Ovary (tissue), 3 donors: Measurements from ENCODE around the gene CTNNA1.

Experiments
- EP300 ChIP-seq: sonication (generic); formaldehyde crosslinking; IDR thresholded peaks from one replicate; pipeline ENCODE4 v1.6.1; 2017; ENCODE audit warnings: antibody characterized with exemption
- TF ChIP-seq, protein P1 (sequence below), 3 donors: fragments of 450-650 bp in 2 of 3; fragments of 200-600 bp in 1 of 3; IDR thresholded peaks; one replicate each; pipeline versions ENCODE4 v1.5.1 to v1.8.0; 2016 to 2022; ENCODE audit warnings: antibody characterized with exemption in 3 of 3, mild to moderate bottlenecking in 1 of 3
- donor health status: DM: no; HTN: no; CAD: no.

DNA sequence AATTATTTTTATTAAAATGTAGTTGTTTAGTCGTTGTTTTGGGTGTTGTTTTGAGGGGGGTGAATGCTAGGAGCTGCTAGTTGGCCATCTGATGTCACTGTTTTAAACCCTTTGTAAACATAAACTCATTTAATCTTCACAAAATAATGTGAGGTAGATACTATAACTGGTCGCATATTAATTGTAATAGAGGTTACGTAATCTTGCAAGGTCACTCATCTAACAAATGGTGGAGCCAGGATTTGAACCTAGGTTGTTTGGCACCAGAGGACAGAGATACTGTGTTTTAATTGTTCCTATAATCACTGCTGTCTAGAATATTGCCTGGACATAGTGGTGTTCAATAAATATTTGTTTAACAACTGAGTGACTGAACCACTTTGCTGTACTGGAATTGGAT is 67.5 kb downstream of the CTNNA1 start:
- TF ChIP-seq, protein P1, sequence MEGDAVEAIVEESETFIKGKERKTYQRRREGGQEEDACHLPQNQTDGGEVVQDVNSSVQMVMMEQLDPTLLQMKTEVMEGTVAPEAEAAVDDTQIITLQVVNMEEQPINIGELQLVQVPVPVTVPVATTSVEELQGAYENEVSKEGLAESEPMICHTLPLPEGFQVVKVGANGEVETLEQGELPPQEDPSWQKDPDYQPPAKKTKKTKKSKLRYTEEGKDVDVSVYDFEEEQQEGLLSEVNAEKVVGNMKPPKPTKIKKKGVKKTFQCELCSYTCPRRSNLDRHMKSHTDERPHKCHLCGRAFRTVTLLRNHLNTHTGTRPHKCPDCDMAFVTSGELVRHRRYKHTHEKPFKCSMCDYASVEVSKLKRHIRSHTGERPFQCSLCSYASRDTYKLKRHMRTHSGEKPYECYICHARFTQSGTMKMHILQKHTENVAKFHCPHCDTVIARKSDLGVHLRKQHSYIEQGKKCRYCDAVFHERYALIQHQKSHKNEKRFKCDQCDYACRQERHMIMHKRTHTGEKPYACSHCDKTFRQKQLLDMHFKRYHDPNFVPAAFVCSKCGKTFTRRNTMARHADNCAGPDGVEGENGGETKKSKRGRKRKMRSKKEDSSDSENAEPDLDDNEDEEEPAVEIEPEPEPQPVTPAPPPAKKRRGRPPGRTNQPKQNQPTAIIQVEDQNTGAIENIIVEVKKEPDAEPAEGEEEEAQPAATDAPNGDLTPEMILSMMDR (IDR thresholded peaks at IDR 0.05): no peak
- TF ChIP-seq EP300: no peak
